SK-N-SH (cell line): ENCODE results near the gene MOSPD2.

Experiments used
- CTCF ChIP-seq: fragments of 200-600 bp; sonication (generic); IDR thresholded peaks from 2 replicates; pipeline ENCODE4 v1.6.1; 2017; ENCODE audit warnings: antibody characterized with exemption, mild to moderate bottlenecking, moderate library complexity
- FOSL2 ChIP-seq: IDR thresholded peaks from 2 replicates; pipeline ENCODE4 v1.4.0; 2012; ENCODE audit warnings: low read depth, mild to moderate bottlenecking, moderate library complexity, borderline replicate concordance
- GABPA ChIP-seq: IDR thresholded peaks from 2 replicates; pipeline ENCODE4 v1.4.0; 2012; ENCODE audit warnings: low read depth, mild to moderate bottlenecking
- JUND ChIP-seq: IDR thresholded peaks from 2 replicates; pipeline ENCODE4 v1.4.0; 2012
- MXI1 ChIP-seq: IDR thresholded peaks from 2 replicates; pipeline ENCODE4 v1.6.1; 2012; ENCODE audit warnings: mild to moderate bottlenecking, low read depth, low read length, improper control_type of control experiment
- POLR2AphosphoS5 ChIP-seq: IDR thresholded peaks from 2 replicates; pipeline ENCODE4 v1.6.1; 2012; ENCODE audit warnings: low read depth, low read length
- RCOR1 ChIP-seq: fragments of 150-350 bp; IDR thresholded peaks from 2 replicates; pipeline ENCODE4 v1.6.1; 2017; ENCODE audit warnings: antibody characterized with exemption, low read length
- REST ChIP-seq: IDR thresholded peaks from 2 replicates; pipeline ENCODE4 v1.6.1; 2012; ENCODE audit warnings: mild to moderate bottlenecking, low read depth, low read length, moderate library complexity
- RFX5 ChIP-seq: IDR thresholded peaks from 2 replicates; pipeline ENCODE4 v1.6.1; 2012; ENCODE audit warnings: mild to moderate bottlenecking, improper control_type of control experiment, low read length
- SMC3 ChIP-seq: IDR thresholded peaks from 2 replicates; pipeline ENCODE4 v1.6.1; 2012; ENCODE audit warnings: low read depth, low read length, improper control_type of control experiment
- TEAD4 ChIP-seq: IDR thresholded peaks from 2 replicates; pipeline ENCODE4 v1.4.0; 2012; ENCODE audit warnings: mild to moderate bottlenecking, borderline replicate concordance; ENCODE audit not compliant: insufficient read depth
- USF2 ChIP-seq: fragments of 150-350 bp; IDR thresholded peaks from 2 replicates; pipeline ENCODE4 v1.6.1; 2017; ENCODE audit warnings: antibody characterized with exemption, low read length, low read depth, borderline replicate concordance
- YY1 ChIP-seq: IDR thresholded peaks from 2 replicates; pipeline ENCODE4 v1.4.0; 2012; ENCODE audit warnings: low read depth, mild to moderate bottlenecking
- ZBTB33 ChIP-seq: IDR thresholded peaks from 2 replicates; pipeline ENCODE4 v1.4.0; 2012; ENCODE audit warnings: low read depth, borderline replicate concordance

- TF ChIP-seq RFX5 (no peak), CTCF (no peak), YY1 (no peak), ZBTB33 (no peak), FOSL2 (no peak), USF2 (no peak), JUND (no peak), MXI1 (no peak), TEAD4 (no peak), REST (no peak), RCOR1 (no peak), POLR2AphosphoS5 (no peak), SMC3 (no peak), GABPA (no peak)
Measured at GRCh38 chrX:14832151-14832550, 41.1 kb upstream of the MOSPD2 start.
